MM.1S (cell line): ENCODE results near the gene APLN.

ENCODE experiments used
- EZH2 ChIP-seq: fragments of 300-600 bp; sonication (generic); optimal IDR thresholded peaks from 2 replicates; pipeline ENCODE3; 2017; ENCODE audit warnings: low read depth, mild to moderate bottlenecking, antibody characterized with exemption, low read length, mixed read lengths
- EZH2phosphoT487 ChIP-seq: fragments of 300-600 bp; sonication (generic); IDR thresholded peaks from 2 replicates; pipeline ENCODE4 v1.6.1; 2018; ENCODE audit warnings: antibody characterized with exemption, low read length
- TF ChIP-seq, protein P1 (sequence below): fragments of 300-600 bp; sonication (generic); IDR thresholded peaks from 2 replicates; pipeline ENCODE4 v1.5.1; 2016; ENCODE audit warnings: antibody characterized with exemption, low read length, mixed read lengths

DNA sequence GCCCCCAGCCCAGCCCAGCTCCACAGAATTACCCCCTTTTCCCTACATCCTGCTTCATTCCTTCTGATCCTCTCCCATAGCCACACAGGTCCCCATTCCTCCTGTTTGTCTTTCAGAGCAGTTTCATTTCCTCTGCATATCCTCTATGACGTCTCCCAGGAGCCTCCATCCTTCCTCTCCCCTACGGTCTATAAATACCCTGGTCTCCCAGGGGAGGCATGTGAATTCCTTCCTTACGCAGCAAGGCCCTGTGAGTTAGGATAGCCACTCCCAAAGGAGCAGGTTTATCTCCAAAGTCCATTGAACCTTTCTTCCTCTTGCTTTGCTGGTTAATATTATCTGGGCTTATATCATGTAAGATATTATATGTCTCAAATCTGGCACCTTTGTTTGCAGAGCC, 8.4 kb upstream of the APLN start:
- TF ChIP-seq, protein P1, sequence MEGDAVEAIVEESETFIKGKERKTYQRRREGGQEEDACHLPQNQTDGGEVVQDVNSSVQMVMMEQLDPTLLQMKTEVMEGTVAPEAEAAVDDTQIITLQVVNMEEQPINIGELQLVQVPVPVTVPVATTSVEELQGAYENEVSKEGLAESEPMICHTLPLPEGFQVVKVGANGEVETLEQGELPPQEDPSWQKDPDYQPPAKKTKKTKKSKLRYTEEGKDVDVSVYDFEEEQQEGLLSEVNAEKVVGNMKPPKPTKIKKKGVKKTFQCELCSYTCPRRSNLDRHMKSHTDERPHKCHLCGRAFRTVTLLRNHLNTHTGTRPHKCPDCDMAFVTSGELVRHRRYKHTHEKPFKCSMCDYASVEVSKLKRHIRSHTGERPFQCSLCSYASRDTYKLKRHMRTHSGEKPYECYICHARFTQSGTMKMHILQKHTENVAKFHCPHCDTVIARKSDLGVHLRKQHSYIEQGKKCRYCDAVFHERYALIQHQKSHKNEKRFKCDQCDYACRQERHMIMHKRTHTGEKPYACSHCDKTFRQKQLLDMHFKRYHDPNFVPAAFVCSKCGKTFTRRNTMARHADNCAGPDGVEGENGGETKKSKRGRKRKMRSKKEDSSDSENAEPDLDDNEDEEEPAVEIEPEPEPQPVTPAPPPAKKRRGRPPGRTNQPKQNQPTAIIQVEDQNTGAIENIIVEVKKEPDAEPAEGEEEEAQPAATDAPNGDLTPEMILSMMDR, result no peak
- TF ChIP-seq EZH2phosphoT487, result no peak
- TF ChIP-seq EZH2, result no peak
